Liver (tissue), 9 donors: Measurements from ENCODE around the gene ACSL4. TPM values are rescaled to one million over a fixed set of nuclear protein-coding genes. Genes with fewer than 3 reads are reported as not detected.

Experiments
- DNase-seq: peaks from one replicate; pipeline ENCODE4 v3.0.0-alpha.2; 2017; ENCODE audit warnings: low spot score
- H3K27ac ChIP-seq, 2 donors: one replicate each; pipeline ENCODE4 v1.7.0; 2013; ENCODE audit warnings: inconsistent platforms in 2 of 2, low read length in 2 of 2, control low read depth in 1 of 2, low read depth in 1 of 2, mild to moderate bottlenecking in 1 of 2
- H3K27me3 ChIP-seq, 4 donors: one replicate each; pipeline versions ENCODE4 v1.6.1 to v1.7.0; 2013; ENCODE audit warnings: low read length in 3 of 4, inconsistent platforms in 1 of 4, mild to moderate bottlenecking in 1 of 4, moderate library complexity in 1 of 4; ENCODE audit not compliant: control insufficient read depth in 4 of 4, insufficient read depth in 4 of 4
- H3K36me3 ChIP-seq, 4 donors: one replicate each; pipeline versions ENCODE4 v1.6.1 to v1.7.0; 2013; ENCODE audit warnings: low read length in 3 of 4, mild to moderate bottlenecking in 3 of 4, low read depth in 1 of 4, moderate library complexity in 1 of 4; ENCODE audit not compliant: control insufficient read depth in 4 of 4, insufficient read depth in 3 of 4
- H3K4me1 ChIP-seq, 4 donors: one replicate each; pipeline versions ENCODE4 v1.6.1 to v1.7.0; 2013; ENCODE audit warnings: low read length in 3 of 4, mild to moderate bottlenecking in 3 of 4, moderate library complexity in 1 of 4; ENCODE audit not compliant: control insufficient read depth in 4 of 4, insufficient read depth in 4 of 4
- H3K4me3 ChIP-seq, 3 donors: one replicate each; pipeline versions ENCODE4 v1.6.1 to v1.7.0; 2013; ENCODE audit warnings: low read length in 3 of 3, control low read depth in 1 of 3, low read depth in 1 of 3, mild to moderate bottlenecking in 1 of 3
- H3K9ac ChIP-seq, 2 donors: one replicate each; pipeline ENCODE4 v1.7.0; 2013; ENCODE audit warnings: low read length in 2 of 2, mild to moderate bottlenecking in 2 of 2, moderate library complexity in 2 of 2, control low read depth in 1 of 2, low read depth in 1 of 2
- H3K9me3 ChIP-seq, 4 donors: one replicate each; pipeline versions ENCODE4 v1.6.1 to v1.7.0; 2013; ENCODE audit warnings: low read length in 3 of 4; ENCODE audit not compliant: control insufficient read depth in 4 of 4
- ATF3 ChIP-seq: IDR thresholded peaks from 2 replicates; pipeline ENCODE4 v1.6.1; 2016; ENCODE audit warnings: antibody characterized with exemption
- EGR1 ChIP-seq, 2 donors: IDR thresholded peaks; 2 replicates each; pipeline ENCODE4 v1.6.1; 2016 to 2018; ENCODE audit warnings: antibody characterized with exemption in 2 of 2, low read depth in 2 of 2
- FOXA1 ChIP-seq: IDR thresholded peaks from 2 replicates; pipeline ENCODE4 v1.6.1; 2016; ENCODE audit warnings: antibody characterized with exemption
- GABPA ChIP-seq, 2 donors: IDR thresholded peaks in 1 of 2; conservative IDR thresholded peaks in 1 of 2; 2 replicates each; pipeline ENCODE4 v1.6.1; 2016; ENCODE audit warnings: antibody characterized with exemption in 2 of 2, mild to moderate bottlenecking in 1 of 2, moderate library complexity in 1 of 2
- HNF4A ChIP-seq, 2 donors: conservative IDR thresholded peaks; 2 replicates each; pipeline ENCODE4 v1.6.1; 2016; ENCODE audit warnings: antibody characterized with exemption in 2 of 2, mild to moderate bottlenecking in 2 of 2
- HNF4G ChIP-seq: IDR thresholded peaks from 2 replicates; pipeline ENCODE4 v1.6.1; 2016; ENCODE audit warnings: antibody characterized with exemption
- JUND ChIP-seq, 2 donors: IDR thresholded peaks; 2 replicates each; pipeline ENCODE4 v1.6.1; 2016; ENCODE audit warnings: antibody characterized with exemption in 2 of 2
- RXRA ChIP-seq, 2 donors: IDR thresholded peaks; 2 replicates each; pipeline ENCODE4 v1.6.1; 2017 to 2018; ENCODE audit warnings: antibody characterized with exemption in 2 of 2, mild to moderate bottlenecking in 1 of 2
- SP1 ChIP-seq: IDR thresholded peaks from 2 replicates; pipeline ENCODE4 v1.6.1; 2018; ENCODE audit warnings: antibody characterized with exemption, mild to moderate bottlenecking
- TAF1 ChIP-seq: conservative IDR thresholded peaks from 2 replicates; pipeline ENCODE4 v1.6.1; 2016; ENCODE audit warnings: antibody characterized with exemption, mild to moderate bottlenecking
- WGBS: extraction: QIAGEN DNeasy Blood & Tissue Kit; methylation state at CpG from one replicate; pipeline ENCODE4 v1.1.7; 2013; 5-methylcytosine and 5-hydroxymethylcytosine counted together
- polyA plus RNA-seq, 2 donors: library from polyadenylated mRNA; stranded (reverse) in 1 of 2; unstranded in 1 of 2; fragments of 200-250 nt in 1 of 2; fragments of >200 nt in 1 of 2; fragmentation: Nextera tagmentation in 1 of 2; extraction: Ambion mirVana in 1 of 2; gene quantifications; one replicate each; pipeline versions ENCODE4 v1.2.1 to v1.2.3, GENCODE V29; 2013 to 2015
- total RNA-seq, 2 donors: library from RNA; depleted of rRNA; stranded (reverse); fragments of >200 nt; gene quantifications; one replicate each; pipeline ENCODE4 v1.2.3, GENCODE V29; 2014
- TF ChIP-seq, protein P1 (sequence below): IDR thresholded peaks from 2 replicates; pipeline ENCODE4 v1.6.1; 2016; ENCODE audit warnings: antibody characterized with exemption
- TF ChIP-seq, protein P2 (sequence below): IDR thresholded peaks from 2 replicates; pipeline ENCODE4 v1.6.1; 2016; ENCODE audit warnings: antibody characterized with exemption
- donor health status: healthy.
- donor health status: healthy.
- donor health status: healthy.
- donor health status: healthy.
- donor health status: healthy.

ACSL4 gene
- total and polyA plus RNA-seq, 4 donors: 5.3 to 928 (median 20.0) TPM

DNA sequence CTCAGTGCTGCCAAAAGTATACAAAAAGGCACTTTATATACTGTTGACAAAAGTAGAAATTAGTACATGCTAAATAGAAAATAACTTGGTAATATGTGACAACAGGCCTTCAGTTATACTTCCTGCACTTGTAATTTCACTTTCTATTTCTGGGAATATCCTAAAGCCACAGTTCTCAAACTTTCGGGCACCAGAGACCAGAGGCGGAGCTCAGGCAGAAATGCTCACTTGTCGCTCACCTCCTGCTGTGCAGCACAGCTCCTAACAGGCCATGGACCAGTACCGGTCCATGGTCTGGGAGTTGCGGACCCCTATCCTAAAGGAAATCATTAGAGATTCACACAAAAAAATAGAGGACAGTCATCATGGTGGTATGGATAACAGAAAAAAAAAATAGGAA is 25.7 kb downstream of the ACSL4 start:
- H3K36me3 ChIP-seq: no peaks in the 10 kb centered on the region
- TF ChIP-seq EGR1 (IDR thresholded peaks at IDR 0.05; ENCODE audit: low read depth in 2 of 2) (no peak), GABPA (IDR thresholded peaks at IDR 0.05 in 1 of 2, conservative IDR thresholded peaks at IDR 0.05 in 1 of 2) (no peak)
- TF ChIP-seq, protein P1, sequence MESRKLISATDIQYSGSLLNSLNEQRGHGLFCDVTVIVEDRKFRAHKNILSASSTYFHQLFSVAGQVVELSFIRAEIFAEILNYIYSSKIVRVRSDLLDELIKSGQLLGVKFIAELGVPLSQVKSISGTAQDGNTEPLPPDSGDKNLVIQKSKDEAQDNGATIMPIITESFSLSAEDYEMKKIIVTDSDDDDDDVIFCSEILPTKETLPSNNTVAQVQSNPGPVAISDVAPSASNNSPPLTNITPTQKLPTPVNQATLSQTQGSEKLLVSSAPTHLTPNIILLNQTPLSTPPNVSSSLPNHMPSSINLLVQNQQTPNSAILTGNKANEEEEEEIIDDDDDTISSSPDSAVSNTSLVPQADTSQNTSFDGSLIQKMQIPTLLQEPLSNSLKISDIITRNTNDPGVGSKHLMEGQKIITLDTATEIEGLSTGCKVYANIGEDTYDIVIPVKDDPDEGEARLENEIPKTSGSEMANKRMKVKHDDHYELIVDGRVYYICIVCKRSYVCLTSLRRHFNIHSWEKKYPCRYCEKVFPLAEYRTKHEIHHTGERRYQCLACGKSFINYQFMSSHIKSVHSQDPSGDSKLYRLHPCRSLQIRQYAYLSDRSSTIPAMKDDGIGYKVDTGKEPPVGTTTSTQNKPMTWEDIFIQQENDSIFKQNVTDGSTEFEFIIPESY: no peak
- H3K4me1 ChIP-seq: peaks cover 0 to 3% (median 1%) of the 10 kb centered on the region in 4 donors
- WGBS: 62% methylated on average over 5 of the region's 5 CpGs
- H3K27ac ChIP-seq: no peak overlapping the region
- no peak for DNase-seq
- no peaks in the 10 kb centered on the region for H3K27me3 ChIP-seq
- H3K4me3 ChIP-seq: no peak overlapping the region
- H3K9me3 ChIP-seq: no peaks in the 10 kb centered on the region
- H3K9ac ChIP-seq: no peak overlapping the region

DNA sequence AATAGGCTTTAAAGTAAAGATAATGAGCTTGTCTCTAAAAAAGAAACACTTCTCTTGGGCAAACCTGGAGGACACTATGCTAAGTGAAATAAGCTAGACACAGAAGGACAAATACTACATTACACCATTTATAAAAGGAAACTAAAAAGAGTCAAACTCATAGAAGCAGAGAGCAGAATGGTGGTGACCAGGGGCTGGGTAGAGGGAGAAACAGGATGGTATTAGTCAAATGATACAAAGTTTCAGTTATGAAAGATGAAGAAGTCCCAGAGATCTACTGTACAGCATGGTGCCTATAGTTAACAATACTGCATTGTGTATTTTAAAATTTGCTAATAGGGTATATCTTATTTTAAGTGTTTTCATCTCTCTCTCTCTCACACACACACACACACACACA is 28.5 kb downstream of the ACSL4 start:
- no peak for DNase-seq
- Histone ChIP-seq H3K9ac (no peak overlapping the region), H3K4me1 (peaks cover 0 to 3% (median 1%) of the 10 kb centered on the region in 4 donors), H3K9me3 (no peaks in the 10 kb centered on the region), H3K27me3 (no peaks in the 10 kb centered on the region), H3K27ac (no peak overlapping the region), H3K4me3 (no peak overlapping the region), H3K36me3 (no peaks in the 10 kb centered on the region)
- TF ChIP-seq RXRA (IDR thresholded peaks at IDR 0.05): no peak
- no peak for TF ChIP-seq SP1
- no peak for TF ChIP-seq HNF4A (conservative IDR thresholded peaks at IDR 0.05)
- TF ChIP-seq, protein P2, sequence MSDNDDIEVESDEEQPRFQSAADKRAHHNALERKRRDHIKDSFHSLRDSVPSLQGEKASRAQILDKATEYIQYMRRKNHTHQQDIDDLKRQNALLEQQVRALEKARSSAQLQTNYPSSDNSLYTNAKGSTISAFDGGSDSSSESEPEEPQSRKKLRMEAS: no peak
- TF ChIP-seq EGR1 (IDR thresholded peaks at IDR 0.05; ENCODE audit: low read depth in 2 of 2): no peak
- TF ChIP-seq GABPA (IDR thresholded peaks at IDR 0.05 in 1 of 2, conservative IDR thresholded peaks at IDR 0.05 in 1 of 2): no peak
- TF ChIP-seq ATF3: no peak
- TF ChIP-seq FOXA1: no peak
- no peak for TF ChIP-seq TAF1
- TF ChIP-seq JUND (IDR thresholded peaks at IDR 0.05): no peak

- Histone ChIP-seq H3K27ac (no peak overlapping the region), H3K9ac (no peak overlapping the region), H3K9me3 (no peaks in the 10 kb centered on the region), H3K27me3 (peaks cover 0 to 3% (median 0%) of the 10 kb centered on the region in 4 donors), H3K4me1 (peaks cover 2 to 14% (median 9%) of the 10 kb centered on the region in 4 donors), H3K36me3 (no peaks in the 10 kb centered on the region), H3K4me3 (no peak overlapping the region)
- no peak for TF ChIP-seq HNF4G
- TF ChIP-seq EGR1 (IDR thresholded peaks at IDR 0.05; ENCODE audit: low read depth in 2 of 2): no peak
- TF ChIP-seq JUND (IDR thresholded peaks at IDR 0.05): no peak
- no peak for TF ChIP-seq FOXA1
- 31% methylated on average over 2 of the region's 2 CpGs for WGBS
- DNase-seq: no peak
Measured at GRCh38 chrX:109697855-109698254, 35.2 kb downstream of the ACSL4 start.
